Myometrial cell (primary cell): ENCODE measurements around the gene TMEM187. TPM values are rescaled to one million over a fixed set of nuclear protein-coding genes. Genes with fewer than 3 reads are reported as not detected.

Source experiments
- total RNA-seq: library from RNA; depleted of rRNA; stranded (reverse); fragments of >200 nt; gene quantifications from 2 replicates; pipeline ENCODE4 v1.2.3, GENCODE V29; 2015

Gene TMEM187
- 11.5 and 20.2 TPM in 2 replicates for total RNA-seq

GRCh38 chrX:153972368-153973126 lies at the start of gene TMEM187:
TMEM187 (plus strand) TSS chrX:153972754; CDS start chrX:153982063, 9,309 bp downstream.

GRCh38 chrX:153925739-153926551 lies 46.6 kb upstream of the TMEM187 start, which contains the start of gene ARHGAP4:
ARHGAP4 (minus strand) TSS chrX:153926264; CDS start chrX:153926202, 62 bp downstream.

GRCh38 chrX:153934762-153935325 lies 37.7 kb upstream of the TMEM187 start, which contains the start of gene NAA10:
NAA10 (minus strand) TSS chrX:153935037; CDS start chrX:153934904, 133 bp downstream.

GRCh38 chrX:153944140-153944799 lies 28.3 kb upstream of the TMEM187 start, which contains the start of gene RENBP:
RENBP (minus strand) TSS chrX:153944643; CDS start chrX:153944610, 33 bp downstream.

GRCh38 chrX:153971450-153972367 lies 845 bp upstream of the TMEM187 start, which contains the start of gene HCFC1:
HCFC1 (minus strand) TSS chrX:153971818; CDS start chrX:153970840, 978 bp downstream.

GRCh38 chrX:154019633-154020528 lies 47.3 kb downstream of the TMEM187 start, which contains the start of gene IRAK1:
IRAK1 (minus strand) TSS chrX:154019902; CDS start chrX:154019812, 90 bp downstream.

Other genes starting within 250 kb of the TMEM187 start
- 144 and 177 TPM in 2 replicates for gene BCAP31, start 248.4 kb upstream of the TMEM187 start, total RNA-seq
- 12.9 and 17.0 TPM in 2 replicates for gene ABCD1, start 247.9 kb upstream of the TMEM187 start, total RNA-seq
- gene PLXNB3, start 208.5 kb upstream of the TMEM187 start, total RNA-seq, result 2.3 and 2.6 TPM in 2 replicates
- gene SRPK3, start 191.7 kb upstream of the TMEM187 start, total RNA-seq, result 0.35 TPM in 1 of 2 replicates, not detected in the other
- gene IDH3G, start 178.4 kb upstream of the TMEM187 start, total RNA-seq, result 87.9 and 122 TPM in 2 replicates
- 261 and 266 TPM in 2 replicates for gene SSR4, start 178.1 kb upstream of the TMEM187 start, total RNA-seq
- gene PDZD4, start 142.2 kb upstream of the TMEM187 start, total RNA-seq, result 0.58 TPM in 1 of 2 replicates, not detected in the other
- gene L1CAM, start 86.6 kb upstream of the TMEM187 start, total RNA-seq, result 13.1 and 19.0 TPM in 2 replicates
- not detected in 2 replicates for gene AVPR2, start 68.1 kb upstream of the TMEM187 start, total RNA-seq
- 1.7 and 10.6 TPM in 2 replicates for gene ARHGAP4, start 46.5 kb upstream of the TMEM187 start, total RNA-seq
- gene NAA10, start 37.7 kb upstream of the TMEM187 start, total RNA-seq, result 148 and 181 TPM in 2 replicates
- 0.53 and 2.3 TPM in 2 replicates for gene RENBP, start 28.1 kb upstream of the TMEM187 start, total RNA-seq
- 30.3 and 30.7 TPM in 2 replicates for gene HCFC1, start 936 bp upstream of the TMEM187 start, total RNA-seq
- 80.8 and 96.9 TPM in 2 replicates for gene IRAK1, start 47.1 kb downstream of the TMEM187 start, total RNA-seq
- 11.7 and 24.8 TPM in 2 replicates for gene MECP2, start 125.0 kb downstream of the TMEM187 start, total RNA-seq
- not detected in 2 replicates for gene OPN1LW, start 171.5 kb downstream of the TMEM187 start, total RNA-seq
- not detected in 2 replicates for gene OPN1MW, start 209.8 kb downstream of the TMEM187 start, total RNA-seq
- gene OPN1MW2, start 247.0 kb downstream of the TMEM187 start, total RNA-seq, result not detected in 2 replicates